ENCODE results near the gene AXIN2.

Gene AXIN2, protein sequence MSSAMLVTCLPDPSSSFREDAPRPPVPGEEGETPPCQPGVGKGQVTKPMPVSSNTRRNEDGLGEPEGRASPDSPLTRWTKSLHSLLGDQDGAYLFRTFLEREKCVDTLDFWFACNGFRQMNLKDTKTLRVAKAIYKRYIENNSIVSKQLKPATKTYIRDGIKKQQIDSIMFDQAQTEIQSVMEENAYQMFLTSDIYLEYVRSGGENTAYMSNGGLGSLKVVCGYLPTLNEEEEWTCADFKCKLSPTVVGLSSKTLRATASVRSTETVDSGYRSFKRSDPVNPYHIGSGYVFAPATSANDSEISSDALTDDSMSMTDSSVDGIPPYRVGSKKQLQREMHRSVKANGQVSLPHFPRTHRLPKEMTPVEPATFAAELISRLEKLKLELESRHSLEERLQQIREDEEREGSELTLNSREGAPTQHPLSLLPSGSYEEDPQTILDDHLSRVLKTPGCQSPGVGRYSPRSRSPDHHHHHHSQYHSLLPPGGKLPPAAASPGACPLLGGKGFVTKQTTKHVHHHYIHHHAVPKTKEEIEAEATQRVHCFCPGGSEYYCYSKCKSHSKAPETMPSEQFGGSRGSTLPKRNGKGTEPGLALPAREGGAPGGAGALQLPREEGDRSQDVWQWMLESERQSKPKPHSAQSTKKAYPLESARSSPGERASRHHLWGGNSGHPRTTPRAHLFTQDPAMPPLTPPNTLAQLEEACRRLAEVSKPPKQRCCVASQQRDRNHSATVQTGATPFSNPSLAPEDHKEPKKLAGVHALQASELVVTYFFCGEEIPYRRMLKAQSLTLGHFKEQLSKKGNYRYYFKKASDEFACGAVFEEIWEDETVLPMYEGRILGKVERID

DNA sequence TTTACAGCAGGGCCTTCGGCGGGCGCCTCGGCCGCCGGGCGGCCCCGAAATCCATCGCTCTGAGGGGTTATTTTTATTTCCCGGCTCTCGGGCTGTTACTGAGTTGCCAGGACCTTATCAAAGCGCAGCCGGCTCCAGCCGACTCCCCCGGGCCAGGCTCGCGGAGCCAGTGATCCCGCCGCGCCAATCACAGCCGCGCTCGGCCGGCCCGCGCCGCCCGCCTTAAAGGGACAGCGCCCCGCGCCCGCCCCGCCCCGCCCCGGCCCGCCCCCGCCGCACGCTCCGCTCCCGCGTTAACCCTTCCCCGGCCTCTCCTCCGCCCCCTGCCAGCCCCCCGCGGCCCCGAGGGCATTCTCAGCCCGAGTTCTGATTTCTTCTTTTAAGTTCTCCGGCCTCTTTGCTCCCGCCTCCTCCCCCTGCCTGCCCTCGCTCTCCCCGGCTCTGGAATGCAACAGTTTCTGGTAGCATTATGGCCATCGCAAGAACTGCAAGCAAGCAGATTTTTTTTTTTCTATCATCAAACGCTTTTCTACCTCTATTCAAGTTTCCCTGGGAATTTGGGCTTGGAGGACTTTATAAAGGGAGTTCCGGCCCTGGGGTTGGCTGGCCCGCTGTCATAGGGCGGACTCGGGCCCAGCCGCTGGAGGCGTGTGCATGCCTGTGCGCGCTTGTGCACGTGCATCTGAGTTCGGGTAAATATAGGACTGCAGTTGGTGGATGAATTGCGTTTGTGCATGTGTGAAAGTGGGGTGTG, at the start of gene AXIN2:
TSS of gene AXIN2 (minus strand) at position 197 of the 754 bp plus-strand sequence. CDS start 3,028 bp downstream, outside the sequence.
- DNase-seq: peak; percentile 81 to 89 (median 86)

DNA sequence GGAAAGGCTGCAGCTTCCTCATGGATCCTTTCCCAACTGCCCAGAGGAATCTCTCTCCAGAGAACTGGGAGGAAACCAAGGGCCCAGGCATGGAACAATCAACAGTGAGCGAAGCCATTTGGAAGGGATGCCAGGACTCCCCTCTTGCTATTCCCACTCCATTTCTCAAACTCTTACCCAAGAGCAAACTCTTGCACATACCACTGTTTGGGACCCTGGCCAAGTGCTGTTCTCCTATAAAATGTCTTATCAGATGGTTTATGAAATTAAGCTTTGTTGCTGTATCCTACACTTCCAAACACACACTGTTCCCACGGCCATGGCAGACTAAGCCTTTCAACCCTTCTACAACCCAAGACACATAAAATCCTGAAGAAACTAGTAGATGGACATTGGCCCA, 48.3 kb upstream of the AXIN2 start:
- no peak for DNase-seq

DNA sequence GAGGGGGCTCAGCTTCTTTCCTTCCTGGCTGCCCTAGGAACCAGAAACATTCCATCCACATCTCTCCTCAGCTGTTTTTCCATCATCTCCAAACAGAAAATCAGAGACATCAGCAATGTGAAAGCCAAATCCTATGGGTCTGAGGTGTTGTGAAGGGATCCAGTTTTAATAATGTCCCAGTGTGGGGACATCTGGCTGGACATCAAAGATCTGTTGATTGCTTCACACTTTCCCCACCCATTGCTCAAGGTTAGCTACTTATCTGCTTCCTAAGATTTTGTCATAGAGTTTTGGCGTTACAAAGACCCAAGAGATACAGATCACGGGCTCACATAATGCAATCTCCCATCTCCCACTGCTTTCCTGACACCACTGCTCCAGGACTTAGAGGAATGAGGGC, 47.8 kb upstream of the AXIN2 start:
- no peak for DNase-seq

DNA sequence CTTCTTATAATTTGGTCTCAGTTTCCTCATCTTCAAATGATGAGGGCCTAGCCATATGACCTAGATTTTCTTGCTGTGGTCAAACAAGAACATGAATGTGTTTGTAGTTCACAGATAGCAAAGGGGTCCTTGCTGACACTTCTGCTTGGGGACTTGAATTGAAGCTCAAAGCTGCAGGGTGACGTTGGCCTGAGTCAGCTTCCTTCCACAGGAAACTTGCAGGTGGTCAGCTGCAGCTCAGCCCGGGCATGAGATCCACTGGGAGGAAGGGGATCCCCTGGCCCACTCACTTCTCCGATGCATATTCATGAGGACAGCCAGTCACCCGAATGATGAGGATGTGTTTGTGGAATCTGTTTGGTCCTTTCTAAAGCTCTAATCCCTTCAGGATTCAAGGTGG, 42.6 kb upstream of the AXIN2 start:
- DNase-seq: no peak

DNA sequence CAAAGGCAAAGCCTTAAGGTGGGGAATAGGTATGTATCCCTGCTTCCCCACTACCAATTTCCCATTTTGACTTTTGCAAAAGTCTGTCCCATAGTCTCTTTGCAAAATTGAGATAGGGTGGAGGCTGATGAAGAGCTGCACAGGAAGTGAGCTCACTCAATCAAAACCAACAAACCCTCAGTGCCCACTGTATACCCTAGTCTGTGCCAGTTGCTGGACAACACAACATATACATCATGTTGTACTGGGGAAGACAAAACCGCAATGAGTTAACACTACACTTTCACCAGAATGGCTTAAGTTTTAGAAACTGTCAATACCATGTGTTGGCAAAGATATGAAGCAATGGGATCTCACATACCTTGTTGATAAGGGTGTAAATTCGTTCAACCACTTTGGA, 40.4 kb upstream of the AXIN2 start:
- no peak for DNase-seq

DNA sequence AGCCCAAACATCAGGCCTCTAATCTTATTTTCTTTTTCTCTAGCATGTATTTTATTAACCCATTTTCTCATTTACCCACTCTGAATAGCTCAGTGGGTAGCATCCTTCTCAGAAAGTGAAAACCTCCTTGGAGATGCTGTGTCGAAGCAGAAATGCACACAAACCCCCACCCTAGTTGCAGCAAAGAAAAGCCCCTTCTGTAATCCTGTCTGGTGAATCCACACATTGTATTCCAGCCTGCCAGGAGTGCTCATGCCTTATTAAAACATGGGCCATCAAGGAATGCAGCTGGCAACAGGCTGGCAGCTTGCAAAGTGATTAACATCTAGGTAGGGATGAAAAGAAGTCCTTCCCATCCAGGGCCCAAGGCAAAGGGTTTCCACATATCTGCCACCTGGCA, 39.7 kb upstream of the AXIN2 start:
- DNase-seq: no peak

DNA sequence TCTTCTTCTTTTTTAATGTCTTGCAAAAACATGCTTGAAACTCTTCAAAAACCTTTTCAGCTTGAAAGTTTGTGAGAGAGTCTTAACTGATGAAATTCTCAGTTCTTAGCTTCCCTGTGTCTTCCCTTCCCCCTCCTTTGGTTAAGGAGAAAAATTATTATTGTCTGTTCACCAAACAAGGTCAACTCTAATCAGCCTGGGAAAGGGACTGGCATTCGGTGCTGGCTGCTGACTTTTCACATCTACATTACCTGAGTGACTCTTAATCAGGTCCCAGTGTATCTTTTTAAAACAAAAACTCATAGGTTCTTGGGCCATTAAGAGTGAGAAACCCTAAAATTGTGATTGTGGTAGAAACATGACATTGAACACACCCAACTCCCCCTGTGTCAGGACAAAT, 39.1 kb upstream of the AXIN2 start:
- DNase-seq: no peak

DNA sequence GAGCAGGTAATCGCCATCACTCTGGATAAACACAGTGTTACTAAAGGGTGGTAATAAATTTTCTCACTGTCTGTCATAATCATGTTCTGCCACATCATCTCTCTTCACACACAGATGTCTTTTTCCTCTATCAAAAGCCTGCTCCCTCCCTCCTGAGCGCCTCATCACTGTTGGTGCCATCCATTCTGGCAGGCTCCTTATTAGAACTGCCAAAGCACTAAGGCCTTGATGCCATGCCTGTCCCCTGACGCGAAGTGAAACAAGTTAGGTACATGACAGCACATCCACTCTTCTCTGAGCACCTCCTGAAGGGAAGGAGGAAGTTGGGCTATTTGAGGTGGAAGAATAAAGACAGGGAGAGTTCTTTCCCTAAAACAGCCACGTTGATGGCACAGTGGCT, 38.2 kb upstream of the AXIN2 start:
- peak in 1 of 3 experiments; percentile 30 for DNase-seq

DNA sequence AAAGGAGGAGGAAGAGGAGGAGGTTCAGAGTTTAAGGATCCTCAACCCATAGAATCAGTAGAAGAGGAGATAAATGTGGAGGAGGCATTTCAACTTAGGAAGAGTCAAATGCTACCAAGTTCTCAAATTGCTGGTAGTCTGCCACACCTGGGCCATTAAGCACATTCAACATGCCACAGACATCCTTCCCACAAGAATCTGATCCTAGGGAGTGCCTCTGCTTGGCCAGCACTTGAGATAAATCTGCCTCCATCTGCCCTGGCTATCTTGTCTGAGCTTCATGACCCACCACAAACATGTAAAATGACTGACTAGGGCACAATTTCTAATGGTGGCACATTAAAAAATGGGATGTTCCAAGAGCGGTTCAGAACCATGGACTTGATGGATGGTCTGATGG, 37.3 kb upstream of the AXIN2 start:
- DNase-seq: peak in 1 of 3 experiments; percentile 24

DNA sequence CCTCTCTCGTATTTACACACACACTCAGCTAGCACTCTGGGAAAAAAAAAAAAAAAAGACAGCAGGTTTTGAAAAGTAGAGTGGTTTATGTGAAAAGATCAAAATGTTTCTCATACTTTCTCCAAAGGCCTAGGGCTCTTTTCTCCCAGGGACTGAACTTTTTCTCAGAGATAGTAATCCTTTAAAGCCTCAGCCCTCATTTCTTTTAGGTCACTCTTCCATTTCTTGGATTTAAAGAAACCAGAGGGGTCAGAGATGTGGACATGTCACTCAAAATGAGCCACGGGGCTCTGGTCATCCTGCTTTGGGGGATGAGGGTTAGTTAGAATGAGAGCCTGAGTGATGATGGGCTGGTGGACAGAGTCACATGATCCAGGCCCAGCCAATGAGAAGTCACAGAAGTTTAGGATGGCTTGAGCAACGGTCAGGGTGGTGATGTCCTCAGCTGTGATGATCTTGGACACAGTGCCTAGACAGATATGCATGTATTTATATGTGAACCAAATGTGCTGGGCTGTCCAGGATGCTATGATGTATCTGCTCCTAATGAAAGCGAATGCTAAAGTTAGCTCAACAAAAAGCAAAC, 33.7 kb upstream of the AXIN2 start:
- no peak for DNase-seq

DNA sequence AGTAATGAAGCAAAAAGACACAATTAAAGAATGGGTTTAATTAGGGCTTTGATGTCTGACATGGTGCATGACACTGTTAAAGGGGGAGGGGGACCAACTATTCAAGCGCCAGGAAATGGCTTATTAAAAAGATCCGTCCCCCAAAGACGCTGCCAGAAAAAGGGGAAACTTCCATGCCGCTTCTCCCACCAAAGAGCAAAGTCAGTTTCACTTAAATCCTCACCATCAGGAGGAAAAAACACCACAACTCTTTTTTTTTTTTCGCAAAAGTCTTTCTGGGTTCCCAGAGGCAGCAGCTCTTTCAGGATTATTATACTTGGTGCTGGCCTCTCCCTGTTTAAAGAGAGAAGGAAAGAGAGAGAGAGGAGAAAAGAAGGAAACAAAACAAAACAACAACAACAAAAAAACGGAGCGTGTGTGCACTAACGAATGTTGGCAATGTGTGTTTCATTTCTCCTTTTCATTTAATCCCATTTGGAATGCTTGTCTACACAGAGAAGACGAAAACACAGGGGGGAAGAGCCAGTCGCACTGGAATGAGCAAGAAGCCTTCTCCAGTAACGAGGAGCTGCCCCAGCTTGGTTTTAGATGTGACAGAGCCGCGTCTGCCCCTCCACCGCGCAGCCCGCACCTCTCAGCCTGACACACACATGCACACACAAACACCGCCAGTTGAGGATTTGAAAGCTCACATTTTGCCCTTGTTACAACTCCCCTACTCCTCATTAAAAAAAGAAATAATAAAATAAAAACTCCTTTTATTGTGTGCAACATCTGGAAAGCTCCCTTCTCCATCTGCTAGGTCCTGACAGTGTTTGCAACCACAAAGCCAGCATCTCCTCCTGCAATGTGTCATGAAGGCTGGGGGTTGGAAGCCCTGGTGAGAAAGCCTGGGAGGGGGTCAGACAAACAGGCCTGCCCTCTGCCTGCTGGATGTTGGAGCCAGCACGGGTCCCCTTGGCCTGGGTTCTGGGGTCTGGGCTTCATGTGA, 32.7 kb upstream of the AXIN2 start:
- no peak for DNase-seq

DNA sequence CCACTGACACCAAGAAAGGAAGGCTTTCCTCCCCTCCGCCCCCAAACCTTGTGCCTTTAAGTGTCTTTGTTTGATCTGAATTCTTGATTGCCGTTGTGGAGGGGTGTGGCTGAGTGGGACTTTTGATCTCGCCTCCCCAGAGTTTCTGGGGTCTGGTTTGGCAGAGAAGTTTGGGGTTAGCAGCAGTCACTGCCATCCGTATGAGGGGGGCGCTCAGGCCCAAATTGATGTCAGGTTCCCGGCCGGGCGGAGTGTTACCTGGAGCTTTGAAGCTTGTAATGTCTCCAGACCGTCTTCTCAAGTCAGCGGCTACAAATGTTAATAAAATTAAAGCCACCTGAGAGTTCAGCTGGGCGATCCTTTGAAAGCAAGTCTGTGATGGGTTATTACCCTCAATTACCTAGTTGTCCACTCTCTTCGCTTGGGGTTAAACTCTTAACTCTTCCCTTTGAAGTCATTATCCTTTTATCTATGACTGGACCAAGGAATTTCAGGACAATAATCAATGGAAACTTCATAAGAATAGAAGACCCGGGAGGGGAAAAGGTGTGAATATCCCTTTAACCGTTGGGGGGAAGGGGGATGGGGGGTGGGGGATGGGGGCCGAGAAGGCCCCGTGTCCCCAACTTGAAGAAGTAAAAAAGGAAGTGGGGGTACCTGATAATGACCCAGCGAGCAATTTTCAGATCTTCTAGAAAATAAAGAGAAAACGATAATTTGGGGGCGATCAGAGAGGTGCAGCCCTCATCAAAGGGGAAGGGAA, 31.8 kb upstream of the AXIN2 start:
- no peak for DNase-seq

DNA sequence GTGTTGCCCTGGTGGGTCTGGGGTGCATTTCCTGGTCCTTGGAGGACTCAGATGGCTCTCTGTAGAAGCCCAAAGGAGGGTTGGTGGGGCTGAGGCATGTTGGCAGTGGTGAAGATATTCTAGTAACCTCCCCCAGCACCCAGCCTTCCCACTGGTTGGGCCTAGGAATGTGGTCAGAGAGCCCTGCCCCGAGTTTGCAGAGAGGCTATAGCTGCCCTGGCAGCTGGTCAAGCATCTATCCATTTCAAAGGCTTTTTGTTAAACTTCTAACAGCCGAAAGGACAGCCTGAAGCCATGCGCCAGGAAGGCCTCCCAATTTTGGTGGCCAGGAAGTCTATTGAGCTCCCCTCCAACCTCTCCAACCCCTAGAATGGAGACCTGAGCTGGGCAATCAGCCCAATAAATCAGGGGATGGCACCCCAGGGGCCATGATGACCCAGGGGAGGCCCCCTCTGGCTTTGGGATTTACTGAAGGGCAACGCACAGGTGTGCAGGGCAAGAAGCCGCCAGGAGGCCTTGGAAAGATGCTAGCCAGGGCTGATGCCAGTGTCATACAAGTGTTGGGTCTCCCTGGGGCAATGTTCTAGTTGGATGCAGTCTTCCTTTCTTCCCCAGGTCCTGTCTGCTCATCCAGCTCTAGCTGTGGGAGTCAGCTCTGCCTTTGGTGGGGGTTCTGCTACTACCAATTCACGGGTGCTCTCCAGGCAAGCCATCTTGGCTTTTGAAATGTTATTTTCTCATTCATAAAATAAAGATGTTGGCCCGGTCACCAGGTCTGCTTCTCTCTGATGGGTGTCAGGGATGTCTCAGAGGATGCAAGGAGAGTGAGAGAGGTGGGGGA, 30.9 kb upstream of the AXIN2 start:
- no peak for DNase-seq

DNA sequence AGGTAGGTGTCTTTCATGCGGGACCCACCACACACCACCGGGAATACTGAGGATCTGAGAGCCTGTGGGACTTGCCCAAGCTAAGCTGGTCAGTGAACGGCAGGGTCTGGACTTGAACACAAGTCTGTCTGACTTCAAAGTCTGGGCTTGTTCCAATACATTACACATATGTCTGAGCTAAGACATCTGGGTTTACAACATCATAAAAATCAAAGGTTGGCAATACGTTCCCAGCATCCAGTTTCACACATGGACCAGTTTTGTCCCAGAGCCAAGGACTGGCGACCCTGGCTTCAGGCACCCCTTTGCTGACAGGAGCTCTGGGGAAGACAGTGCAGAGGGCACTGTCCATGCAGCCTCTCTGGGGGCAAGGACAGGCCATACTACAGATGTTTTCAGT, 27.9 kb upstream of the AXIN2 start:
- DNase-seq: no peak

DNA sequence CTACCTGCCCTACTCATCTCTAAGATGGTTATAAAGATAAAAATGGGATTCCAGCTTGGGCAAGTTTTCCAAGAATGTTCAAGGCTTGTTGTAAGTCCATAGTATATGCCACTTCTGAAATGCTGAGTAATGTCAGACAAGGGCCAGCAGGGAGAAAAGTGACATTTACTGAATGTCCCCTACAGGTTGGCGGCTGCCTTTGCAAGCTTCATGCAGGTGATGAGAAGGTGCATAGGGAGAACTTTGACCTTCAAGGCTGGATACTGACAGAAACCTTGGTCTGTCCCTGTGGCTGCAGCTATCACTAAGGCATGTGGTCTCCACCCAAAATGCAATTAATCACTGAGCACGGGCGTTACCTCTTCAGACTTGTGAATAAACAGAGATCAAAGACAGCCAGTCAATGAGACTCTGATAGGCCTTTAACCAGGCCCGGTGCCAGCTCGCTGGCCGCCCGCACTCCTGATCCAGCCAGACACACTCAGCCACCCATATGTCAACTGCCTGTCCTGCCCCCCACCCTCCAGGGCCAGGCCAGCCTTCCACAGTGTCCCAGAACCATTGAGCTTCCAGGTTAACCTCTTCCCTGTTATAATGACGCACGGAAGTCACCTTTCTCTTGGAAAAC, 26.8 kb upstream of the AXIN2 start:
- DNase-seq: peak in 2 of 3 experiments; percentile 21 to 61

DNA sequence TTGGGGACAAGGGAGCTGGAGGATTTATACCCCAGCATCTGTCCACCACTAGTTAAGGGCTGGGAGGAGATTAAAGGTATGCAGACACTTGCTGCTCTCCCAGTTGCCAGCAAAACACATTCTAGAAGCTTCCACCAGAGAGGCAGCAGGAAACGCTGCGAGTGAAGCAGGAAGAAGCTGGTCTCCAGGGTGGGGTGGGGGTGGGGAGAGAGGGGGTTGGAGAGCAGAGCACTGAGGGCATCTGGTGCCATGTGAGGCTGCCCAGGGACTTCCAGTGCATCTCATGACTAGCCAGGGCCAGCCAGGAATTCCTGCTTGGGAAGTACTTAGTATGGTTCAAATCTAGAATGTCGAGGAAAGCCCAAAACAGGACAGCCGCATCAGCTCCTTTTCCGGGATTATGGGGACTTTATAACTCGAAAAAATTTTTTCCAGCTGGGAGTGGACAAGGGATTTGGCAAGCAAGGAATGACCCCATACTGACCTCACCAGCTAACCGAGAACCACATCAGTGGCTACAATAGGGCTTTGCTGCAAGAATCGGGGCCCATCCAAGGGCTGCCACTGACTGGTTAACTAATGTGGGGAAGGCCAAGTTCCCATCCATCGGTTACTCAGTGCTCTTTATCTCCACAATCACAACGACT, 26.2 kb upstream of the AXIN2 start:
- DNase-seq: no peak

DNA sequence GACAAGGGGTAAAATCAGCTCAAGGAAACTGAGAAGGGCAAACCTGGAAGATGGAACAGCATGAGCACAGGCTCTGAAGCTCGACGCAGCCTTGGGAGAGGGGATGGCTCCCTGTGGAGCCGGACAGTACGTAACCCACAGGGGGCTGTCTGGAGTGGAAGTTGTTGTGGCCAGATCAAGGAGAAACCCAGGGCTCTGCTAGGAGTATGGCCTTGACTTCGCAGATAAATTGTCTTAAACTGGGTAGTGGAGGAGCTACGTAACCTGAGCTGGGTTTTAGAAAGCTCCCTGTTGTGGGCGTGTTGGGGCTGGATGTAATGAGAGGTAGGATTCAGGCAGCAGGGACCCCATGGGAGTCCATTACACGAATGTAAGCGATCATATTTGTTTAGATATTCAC, 25.5 kb upstream of the AXIN2 start:
- DNase-seq: peak in 1 of 3 experiments; percentile 4

DNA sequence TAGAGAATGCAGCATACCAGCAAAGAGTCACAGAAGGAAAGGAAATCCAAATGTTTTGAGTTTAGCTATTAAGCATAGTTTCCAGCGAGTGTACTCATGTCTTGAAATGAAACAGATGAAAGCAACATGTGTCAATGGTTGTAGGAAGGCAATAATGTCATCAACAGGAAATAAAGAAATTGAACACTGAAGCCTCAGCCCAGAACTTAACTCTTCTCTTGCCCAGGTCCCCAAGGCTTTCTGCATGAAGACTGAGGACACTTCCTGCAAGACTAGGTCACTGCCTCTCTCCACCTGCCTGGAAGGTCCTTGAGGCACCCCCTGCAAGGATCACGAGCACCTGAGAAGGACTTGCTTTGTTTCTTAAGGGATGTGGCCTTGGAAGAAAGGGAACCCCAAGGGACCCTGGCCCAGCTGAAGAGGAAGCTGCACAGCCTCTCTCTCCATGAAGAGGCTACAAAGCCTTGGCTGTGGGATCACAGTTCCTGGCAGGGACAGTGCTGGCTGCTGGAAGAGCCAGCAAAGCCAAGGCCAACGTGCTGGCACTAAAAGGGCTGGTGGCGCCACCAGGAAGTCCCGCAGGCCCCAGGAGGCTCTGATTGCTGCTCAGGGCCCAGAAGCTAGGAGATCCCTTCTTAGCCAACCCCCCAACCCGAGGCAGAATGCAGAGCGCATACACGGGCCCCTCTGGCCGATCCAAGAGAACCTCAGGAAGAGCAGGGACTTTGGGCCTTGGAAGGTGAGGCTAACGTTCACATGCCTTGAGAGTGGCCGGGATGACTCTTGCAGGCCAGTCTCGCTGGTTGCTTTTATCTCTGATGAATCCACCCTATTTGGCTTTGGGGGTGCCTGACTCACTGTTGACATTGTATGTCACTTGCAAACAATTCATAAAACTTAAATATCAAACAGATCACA, 23.4 kb upstream of the AXIN2 start:
- DNase-seq: no peak

All from NCI-H1417 (cell line).